GM19463 (cell line): ENCODE results near the gene NOVA2.
"Not testable (repeated sequence)": the region's sequence is repeated elsewhere in the genome, so short reads cannot be mapped to it uniquely, and the experiment has no call there.

Source experiments
- ATAC-seq: cut with Tn5 transposase; IDR thresholded peaks from one replicate; pipeline ENCODE4 v1.9.1; 2021; ENCODE audit warnings: mild to moderate bottlenecking, moderate library complexity; ENCODE audit not compliant: unreplicated experiment

NOVA2 gene

GRCh38 chr19:45899253-45899652, 74.4 kb downstream of the NOVA2 start:
- ATAC-seq = no peak

GRCh38 chr19:45897261-45897812, 76.3 kb downstream of the NOVA2 start:
- ATAC-seq = no peak

- not testable (repeated sequence) for ATAC-seq
Observed at GRCh38 chr19:45895983-45896599, 77.6 kb downstream of the NOVA2 start.

GRCh38 chr19:45895519-45895972, 78.1 kb downstream of the NOVA2 start:
- ATAC-seq = no peak

GRCh38 chr19:45890877-45891276, 82.8 kb downstream of the NOVA2 start:
- no peak for ATAC-seq

- ATAC-seq = no peak
Observed at GRCh38 chr19:45889210-45889885, 84.3 kb downstream of the NOVA2 start.

- ATAC-seq = no peak
Observed at GRCh38 chr19:45887200-45887710, 86.4 kb downstream of the NOVA2 start.

- ATAC-seq = peak; percentile 50
Observed at GRCh38 chr19:45886427-45887199, 87.1 kb downstream of the NOVA2 start.

- ATAC-seq = peak; percentile 37
Observed at GRCh38 chr19:45885556-45886426, 87.9 kb downstream of the NOVA2 start, which contains the start of gene IRF2BP1. Gene IRF2BP1, minus strand, starts transcription at chr19:45886141. Its CDS starts 367 bp downstream, at chr19:45885774.

- no peak for ATAC-seq
Observed at GRCh38 chr19:45884682-45885555, 88.7 kb downstream of the NOVA2 start.

GRCh38 chr19:45883881-45884681, 89.6 kb downstream of the NOVA2 start:
- ATAC-seq = no peak
